Memory B cell (primary cell): Measurements from ENCODE around the gene CNTN5.

Source experiments
- ATAC-seq: fragments of 150-1000 bp; cut with Tn5 transposase; 2 replicates; pipeline ENCODE4 v1.10.0; 2021; ENCODE audit warnings: low read depth, mild to moderate bottlenecking, moderate library complexity
- DNase-seq, 2 donors: peaks; one replicate each; pipeline ENCODE4 v3.0.0; 2022; ENCODE audit warnings: low spot score in 2 of 2
- H3K27ac Mint-ChIP-seq: one replicate; pipeline ENCODE4 v1.8.0; 2022; ENCODE audit warnings: mild to moderate bottlenecking, moderate library complexity, mixed read lengths
- H3K27me3 Mint-ChIP-seq: one replicate; pipeline ENCODE4 v1.8.0; 2022; ENCODE audit warnings: mixed read lengths
- H3K36me3 Mint-ChIP-seq: one replicate; pipeline ENCODE4 v1.8.0; 2022; ENCODE audit warnings: mild to moderate bottlenecking, mixed read lengths
- H3K4me1 Mint-ChIP-seq: one replicate; pipeline ENCODE4 v1.8.0; 2022; ENCODE audit warnings: mixed read lengths
- H3K4me3 Mint-ChIP-seq: one replicate; pipeline ENCODE4 v1.8.0; 2022; ENCODE audit warnings: mild to moderate bottlenecking, moderate library complexity, mixed read lengths
- H3K9me3 Mint-ChIP-seq: one replicate; pipeline ENCODE4 v1.8.0; 2022; ENCODE audit warnings: mixed read lengths

Gene CNTN5

DNA sequence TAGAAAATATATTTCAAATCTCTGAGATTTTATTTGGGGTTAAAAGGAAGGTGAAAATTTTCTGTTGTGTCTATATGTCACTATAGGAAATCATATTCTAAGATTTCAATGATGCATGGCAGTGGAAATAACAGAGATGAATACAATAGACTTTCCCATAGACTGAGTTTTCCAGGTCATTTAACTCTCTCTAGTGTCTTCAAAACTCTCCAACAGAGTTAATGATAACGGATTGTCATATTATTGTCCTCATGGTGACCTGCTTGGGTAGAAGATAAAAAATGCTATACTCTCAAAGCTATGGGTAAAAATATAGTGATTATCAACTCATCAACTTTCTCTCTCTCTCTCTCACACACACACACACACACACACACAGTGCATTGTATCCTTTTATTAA, 312.9 kb downstream of the CNTN5 start:
- H3K4me1 Mint-ChIP-seq: no peaks in the 10 kb centered on the region
- no peak for ATAC-seq
- no peak for DNase-seq
- no peak overlapping the region for H3K4me3 Mint-ChIP-seq
- H3K27me3 Mint-ChIP-seq: no peaks in the 10 kb centered on the region
- H3K27ac Mint-ChIP-seq: no peak overlapping the region
- H3K9me3 Mint-ChIP-seq: peaks cover 3% of the 10 kb centered on the region
- no peaks in the 10 kb centered on the region for H3K36me3 Mint-ChIP-seq

DNA sequence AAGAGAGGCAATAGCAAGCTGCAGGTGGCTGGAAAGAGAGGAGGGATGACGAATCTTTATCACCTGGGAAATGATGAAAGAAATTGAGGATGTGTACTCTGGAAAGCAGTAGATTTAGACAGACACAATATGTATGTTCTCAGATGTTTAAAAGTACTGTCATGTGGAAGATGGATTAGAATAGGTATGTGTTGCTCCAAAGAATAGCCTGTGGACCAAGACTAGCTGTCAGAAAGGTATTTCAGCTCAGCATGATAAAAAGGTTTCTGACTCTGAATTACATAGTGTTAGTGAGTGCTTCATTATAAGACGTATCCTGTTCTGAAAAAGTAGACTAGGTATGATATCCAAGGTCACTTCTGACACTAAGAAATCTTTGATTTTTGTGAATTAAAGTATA, 322.4 kb downstream of the CNTN5 start:
- Mint-ChIP-seq H3K9me3 (peaks cover 3% of the 10 kb centered on the region), H3K36me3 (no peaks in the 10 kb centered on the region), H3K4me3 (no peak overlapping the region), H3K27me3 (no peaks in the 10 kb centered on the region), H3K27ac (no peak overlapping the region), H3K4me1 (no peaks in the 10 kb centered on the region)
- DNase-seq: no peak
- no peak for ATAC-seq

DNA sequence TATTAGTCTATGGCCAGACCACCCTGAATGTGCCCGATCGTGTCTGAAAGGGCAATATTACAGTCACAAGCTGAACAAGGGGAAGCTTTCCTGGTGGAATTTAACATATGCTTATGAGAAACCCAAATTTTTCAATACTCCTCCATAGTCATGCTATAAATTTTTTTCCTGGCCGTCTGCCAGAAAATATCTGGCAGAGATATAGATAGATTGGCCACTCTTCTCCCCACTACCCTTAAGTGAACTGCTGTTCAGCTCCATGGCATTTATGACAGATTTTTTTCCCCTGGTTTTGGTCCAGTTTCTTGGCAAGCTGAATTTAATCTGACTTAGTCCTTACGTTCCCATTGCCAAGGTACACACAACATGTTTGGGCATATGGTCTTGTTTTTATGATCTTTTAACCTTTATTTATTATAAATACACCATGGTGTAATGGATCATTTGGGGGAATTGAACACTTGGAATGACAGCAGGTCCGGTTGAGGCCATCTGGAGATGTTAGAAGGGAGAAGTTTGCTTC, 328.5 kb downstream of the CNTN5 start:
- no peak overlapping the region for H3K27ac Mint-ChIP-seq

DNA sequence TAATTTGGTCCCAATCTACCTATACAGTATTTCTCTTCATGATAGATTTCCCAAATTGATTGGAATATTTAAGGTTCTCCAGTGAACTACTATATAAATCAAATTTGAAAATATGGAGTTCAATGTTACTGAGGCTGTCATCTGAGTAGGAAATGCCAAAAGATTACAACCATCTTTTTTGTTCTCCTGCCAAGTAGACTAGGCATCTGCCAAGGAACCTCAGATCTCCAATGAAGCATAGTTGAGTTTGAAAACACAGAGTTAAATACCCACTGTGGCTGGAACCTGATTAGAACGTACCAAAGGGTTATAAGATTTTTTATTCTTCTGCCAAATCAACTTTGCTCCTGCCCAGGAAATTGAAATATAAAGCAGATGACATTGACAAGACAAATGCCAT, 330.9 kb downstream of the CNTN5 start:
- Mint-ChIP-seq H3K27ac (no peak overlapping the region), H3K27me3 (no peaks in the 10 kb centered on the region), H3K9me3 (peaks cover 2% of the 10 kb centered on the region), H3K4me1 (no peaks in the 10 kb centered on the region), H3K36me3 (no peaks in the 10 kb centered on the region), H3K4me3 (no peak overlapping the region)
- ATAC-seq (no peak), DNase-seq (no peak)

More for the DNA sequence above, 328.5 kb downstream of the CNTN5 start:
- no peaks in the 10 kb centered on the region for H3K4me1 Mint-ChIP-seq
- ATAC-seq (no peak), DNase-seq (no peak)
- no peaks in the 10 kb centered on the region for H3K27me3 Mint-ChIP-seq
- H3K4me3 Mint-ChIP-seq: no peak overlapping the region
- H3K36me3 Mint-ChIP-seq: no peaks in the 10 kb centered on the region
- H3K9me3 Mint-ChIP-seq: no peaks in the 10 kb centered on the region

DNA sequence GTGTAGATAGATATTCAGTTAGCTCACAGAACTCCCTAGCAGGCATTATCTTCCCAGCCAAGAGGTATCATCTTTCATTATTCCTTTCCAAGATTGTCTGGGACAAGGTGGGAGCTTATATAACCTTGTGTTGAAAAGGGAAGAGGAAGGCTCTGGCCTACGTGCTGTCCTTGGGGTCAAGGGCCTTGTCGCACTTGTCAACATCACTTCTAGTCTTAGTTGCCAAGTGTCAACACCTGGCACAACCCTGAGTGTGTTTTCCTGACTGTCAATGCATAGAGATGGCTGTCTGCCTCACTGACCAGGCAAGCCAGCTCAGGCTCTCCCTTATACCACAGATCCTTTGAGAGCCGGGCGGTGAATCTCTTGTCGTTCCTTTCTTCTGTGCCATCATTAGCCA, 331.9 kb downstream of the CNTN5 start:
- ATAC-seq: no peak
- Mint-ChIP-seq H3K27me3 (no peaks in the 10 kb centered on the region), H3K9me3 (peaks cover 2% of the 10 kb centered on the region)

DNA sequence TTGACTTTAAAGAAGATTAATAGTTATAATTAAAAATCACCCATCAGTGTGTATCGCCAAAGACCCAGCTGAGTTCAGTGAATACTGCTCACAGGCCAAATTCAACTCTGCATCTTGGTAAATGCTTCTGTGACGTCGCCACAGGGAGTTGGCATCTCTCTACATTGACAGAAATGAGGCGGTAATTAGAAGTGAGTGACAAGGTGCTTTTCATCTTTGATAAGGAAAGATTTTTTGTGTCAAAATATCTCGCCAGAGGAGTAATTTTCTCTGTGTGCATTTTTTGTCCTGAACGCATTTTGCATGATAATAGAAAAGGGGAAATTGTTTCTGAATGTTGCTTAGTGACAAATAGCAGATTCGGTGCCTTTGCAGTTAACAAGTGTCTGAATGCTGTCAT, 345.8 kb downstream of the CNTN5 start:
- no peaks in the 10 kb centered on the region for H3K27me3 Mint-ChIP-seq
- H3K4me3 Mint-ChIP-seq: no peak overlapping the region
- no peak for ATAC-seq
- peaks cover 2% of the 10 kb centered on the region for H3K9me3 Mint-ChIP-seq
- no peak overlapping the region for H3K27ac Mint-ChIP-seq
- H3K36me3 Mint-ChIP-seq: no peaks in the 10 kb centered on the region
- no peak for DNase-seq
- no peaks in the 10 kb centered on the region for H3K4me1 Mint-ChIP-seq

More for the DNA sequence above, 331.9 kb downstream of the CNTN5 start:
- Mint-ChIP-seq H3K4me1 (no peaks in the 10 kb centered on the region), H3K36me3 (no peaks in the 10 kb centered on the region), H3K4me3 (no peak overlapping the region), H3K27ac (no peak overlapping the region)
- no peak for DNase-seq

DNA sequence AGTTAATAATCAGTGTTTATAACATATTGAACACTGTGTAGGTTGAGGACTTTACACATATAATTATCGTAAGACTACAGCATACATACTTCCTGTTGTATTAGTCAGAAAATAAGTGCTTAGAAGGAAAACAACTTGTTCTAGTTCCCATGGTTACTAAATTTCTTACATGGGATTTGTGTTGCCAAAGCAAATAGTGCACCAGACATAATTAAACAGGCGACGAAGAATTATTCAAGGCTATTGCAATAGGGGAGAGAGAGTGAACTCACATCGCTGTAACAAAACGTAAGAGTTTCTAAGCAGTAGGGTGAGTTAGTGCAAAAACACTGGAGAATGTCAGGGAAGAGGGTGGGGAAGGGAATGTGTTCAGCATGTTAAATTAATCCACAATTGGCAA, 347.8 kb downstream of the CNTN5 start:
- Mint-ChIP-seq H3K27me3 (no peaks in the 10 kb centered on the region), H3K36me3 (no peaks in the 10 kb centered on the region), H3K9me3 (peaks cover 2% of the 10 kb centered on the region), H3K27ac (no peak overlapping the region), H3K4me3 (no peak overlapping the region), H3K4me1 (no peaks in the 10 kb centered on the region)
- ATAC-seq (no peak), DNase-seq (no peak)

DNA sequence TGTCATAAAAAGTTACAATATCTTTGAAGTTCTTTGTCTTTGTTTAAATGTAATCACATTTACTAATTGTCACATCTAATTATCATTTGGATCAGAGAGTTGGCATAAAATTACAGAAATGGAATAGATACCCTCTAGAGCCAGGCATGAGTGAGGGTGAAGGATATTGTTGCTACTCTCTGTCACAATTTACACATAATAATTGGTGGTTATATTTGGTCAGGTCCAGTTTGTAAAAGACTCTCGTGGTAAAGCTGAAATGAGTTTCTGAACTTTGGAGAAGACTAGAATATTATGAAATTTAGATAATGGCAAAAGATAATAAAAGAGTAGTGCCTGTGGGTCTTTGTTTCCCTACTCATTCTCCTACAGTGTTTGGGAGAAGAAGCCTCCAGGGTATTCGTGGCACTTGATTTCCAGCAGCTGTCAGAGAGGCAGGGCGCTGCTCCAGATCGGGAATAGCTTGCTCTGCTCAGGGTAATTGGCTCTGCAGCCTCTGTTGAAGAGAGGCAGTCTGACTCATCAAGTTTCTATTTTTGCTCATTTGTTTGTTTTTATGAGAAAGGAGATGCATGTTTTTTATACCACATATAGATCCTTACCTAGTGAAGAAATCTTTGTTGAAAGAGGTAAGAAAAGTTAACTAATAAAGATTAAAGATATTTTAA, 349.9 kb downstream of the CNTN5 start:
- H3K9me3 Mint-ChIP-seq: peaks cover 2% of the 10 kb centered on the region
- no peaks in the 10 kb centered on the region for H3K4me1 Mint-ChIP-seq
- ATAC-seq (no peak), DNase-seq (no peak)
- no peaks in the 10 kb centered on the region for H3K27me3 Mint-ChIP-seq
- H3K27ac Mint-ChIP-seq: no peak overlapping the region
- H3K4me3 Mint-ChIP-seq: no peak overlapping the region
- H3K36me3 Mint-ChIP-seq: no peaks in the 10 kb centered on the region

DNA sequence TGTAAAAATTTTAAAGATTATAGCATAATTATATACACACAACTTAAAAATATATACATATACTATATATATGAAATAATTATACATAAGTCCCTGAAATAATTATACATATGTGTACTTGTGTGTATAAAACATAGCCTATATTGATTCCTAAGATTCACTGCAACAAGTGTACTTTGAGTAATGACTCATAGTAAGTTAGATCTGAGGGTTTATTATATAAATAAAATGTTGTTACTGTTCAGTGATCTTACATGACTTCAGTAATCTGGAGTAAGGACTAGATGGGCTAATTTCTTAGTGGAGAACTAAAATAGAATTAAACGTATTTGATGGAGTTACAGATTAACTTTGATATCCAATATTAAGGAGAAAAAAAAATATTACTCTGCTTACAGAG, 350.5 kb downstream of the CNTN5 start:
- H3K9me3 Mint-ChIP-seq: peaks cover 2% of the 10 kb centered on the region

DNA sequence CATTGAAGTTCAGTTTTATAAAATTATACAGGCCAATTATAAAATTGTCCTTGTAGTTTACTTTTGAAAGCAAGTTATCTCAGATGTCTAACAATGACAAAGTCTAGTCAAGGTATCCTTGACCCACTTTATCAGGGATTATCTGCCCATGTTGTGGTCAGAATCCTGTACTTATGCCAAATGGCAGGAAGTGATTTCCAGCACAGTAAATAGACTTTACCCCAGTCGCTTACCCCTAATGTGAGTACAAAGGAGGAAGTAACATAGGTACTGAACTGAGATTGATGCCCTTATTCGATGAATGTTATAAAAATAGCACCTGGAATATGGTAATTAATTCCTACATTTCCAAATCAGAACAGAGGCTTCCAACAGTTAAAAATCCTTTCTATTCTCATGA, 355.7 kb downstream of the CNTN5 start:
- Mint-ChIP-seq H3K27ac (no peak overlapping the region), H3K36me3 (no peaks in the 10 kb centered on the region), H3K9me3 (peaks cover 2% of the 10 kb centered on the region), H3K4me3 (no peak overlapping the region), H3K4me1 (no peaks in the 10 kb centered on the region), H3K27me3 (no peaks in the 10 kb centered on the region)
- no peak for DNase-seq
- ATAC-seq: no peak

More for the DNA sequence above, 350.5 kb downstream of the CNTN5 start:
- Mint-ChIP-seq H3K4me3 (no peak overlapping the region), H3K36me3 (no peaks in the 10 kb centered on the region), H3K27ac (no peak overlapping the region), H3K27me3 (no peaks in the 10 kb centered on the region), H3K4me1 (no peaks in the 10 kb centered on the region)
- no peak for ATAC-seq
- DNase-seq: no peak

DNA sequence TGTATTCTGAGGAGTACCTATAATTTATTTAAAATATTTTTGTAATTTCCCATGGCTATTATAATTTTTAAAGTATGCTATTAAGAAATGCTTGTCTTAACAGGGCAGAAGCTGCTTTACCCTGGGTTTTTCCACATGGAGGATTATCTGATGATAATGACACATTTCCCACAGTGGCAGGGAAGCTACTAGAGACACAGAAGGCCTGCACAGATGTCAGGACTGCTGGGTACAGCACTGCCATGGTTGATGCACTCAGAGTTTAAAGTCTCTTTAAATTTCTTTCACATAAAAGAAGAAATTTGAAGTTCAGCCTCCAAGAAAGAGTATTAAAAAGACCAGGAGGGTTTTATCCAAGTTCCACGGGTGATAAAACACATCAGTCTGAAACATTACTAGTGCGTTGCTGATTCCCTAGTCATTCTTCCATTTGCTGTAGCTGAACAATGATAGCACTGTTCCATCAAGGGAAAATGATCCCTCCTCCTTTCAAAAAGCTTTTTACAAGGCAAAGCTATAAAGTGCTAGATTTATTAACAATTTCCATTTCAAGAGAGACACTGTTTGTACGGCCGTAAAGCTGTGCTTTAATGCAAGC, 363.0 kb downstream of the CNTN5 start:
- H3K36me3 Mint-ChIP-seq: no peaks in the 10 kb centered on the region
- H3K27ac Mint-ChIP-seq: no peak overlapping the region
- DNase-seq (no peak), ATAC-seq (no peak)
- H3K27me3 Mint-ChIP-seq: no peaks in the 10 kb centered on the region
- H3K9me3 Mint-ChIP-seq: peaks cover 2% of the 10 kb centered on the region
- H3K4me3 Mint-ChIP-seq: no peak overlapping the region
- H3K4me1 Mint-ChIP-seq: no peaks in the 10 kb centered on the region

DNA sequence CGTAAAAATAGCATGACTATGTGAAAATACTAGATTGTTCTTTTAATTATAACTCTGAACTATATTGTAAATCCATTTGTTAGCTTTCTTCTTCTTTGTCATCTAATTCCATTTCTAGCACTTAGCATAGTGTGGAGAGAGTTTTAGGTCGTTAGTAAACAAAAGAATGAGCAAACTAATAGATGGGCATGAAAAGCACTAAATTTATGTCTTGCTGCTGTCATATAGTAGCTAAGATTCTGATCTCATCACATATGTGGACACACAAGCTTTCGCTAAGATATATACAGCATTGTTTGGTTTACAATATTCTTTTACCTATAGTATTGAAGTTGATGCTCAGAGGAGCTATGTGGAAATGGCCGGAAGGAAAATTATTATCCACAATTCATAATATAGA, 370.5 kb downstream of the CNTN5 start:
- no peaks in the 10 kb centered on the region for H3K36me3 Mint-ChIP-seq
- H3K4me3 Mint-ChIP-seq: no peak overlapping the region
- no peak for DNase-seq
- H3K4me1 Mint-ChIP-seq: no peaks in the 10 kb centered on the region
- no peaks in the 10 kb centered on the region for H3K27me3 Mint-ChIP-seq
- no peak overlapping the region for H3K27ac Mint-ChIP-seq
- peaks cover 3% of the 10 kb centered on the region for H3K9me3 Mint-ChIP-seq
- ATAC-seq: no peak

DNA sequence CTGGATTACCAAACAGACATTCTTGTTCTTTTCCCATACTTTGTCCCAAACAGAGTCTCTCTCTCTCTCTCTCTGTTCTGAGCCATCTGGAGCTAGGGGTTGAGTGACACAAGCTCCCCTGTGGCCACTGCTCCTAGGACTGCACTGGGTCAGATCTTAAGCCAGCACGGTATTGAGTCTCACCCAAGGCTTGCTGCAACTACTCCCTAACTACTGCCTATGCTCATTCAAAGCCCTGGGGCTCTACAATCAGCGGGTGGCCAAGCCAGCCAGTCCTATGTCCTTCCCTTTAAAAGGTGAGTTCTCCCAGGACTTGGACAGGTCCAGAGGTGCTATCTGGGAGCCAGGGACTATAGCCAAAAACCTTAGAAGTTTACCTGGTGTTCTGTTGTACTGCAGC, 385.6 kb downstream of the CNTN5 start:
- Mint-ChIP-seq H3K27ac (no peak overlapping the region), H3K4me3 (no peak overlapping the region), H3K4me1 (no peaks in the 10 kb centered on the region), H3K36me3 (no peaks in the 10 kb centered on the region), H3K27me3 (no peaks in the 10 kb centered on the region), H3K9me3 (peaks cover 3% of the 10 kb centered on the region)
- ATAC-seq: no peak
- no peak for DNase-seq

DNA sequence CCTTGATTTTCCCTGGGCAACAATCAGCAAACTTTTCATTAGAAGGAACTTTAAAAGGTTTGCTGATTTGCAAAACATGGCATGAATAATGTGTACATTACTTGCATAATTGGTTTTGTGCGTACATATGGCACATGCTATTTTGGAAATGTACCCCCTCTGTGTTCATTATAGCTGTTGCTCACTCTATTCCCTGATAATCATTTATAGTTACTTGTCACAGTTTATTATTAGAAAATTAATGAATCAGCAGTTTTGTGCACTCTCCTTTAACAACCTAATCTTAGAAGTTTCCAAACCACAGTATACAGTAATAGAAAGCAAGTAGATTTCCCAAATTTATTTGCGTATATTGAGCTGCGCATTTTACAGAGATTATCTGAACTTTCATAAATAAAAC, 389.9 kb downstream of the CNTN5 start:
- H3K27ac Mint-ChIP-seq: no peak overlapping the region
- H3K4me1 Mint-ChIP-seq: no peaks in the 10 kb centered on the region

More for the DNA sequence above, 389.9 kb downstream of the CNTN5 start:
- no peaks in the 10 kb centered on the region for H3K36me3 Mint-ChIP-seq
- no peak for DNase-seq
- ATAC-seq: no peak
- no peaks in the 10 kb centered on the region for H3K27me3 Mint-ChIP-seq
- peaks cover 3% of the 10 kb centered on the region for H3K9me3 Mint-ChIP-seq
- no peak overlapping the region for H3K4me3 Mint-ChIP-seq
